ENCODE measurements around the gene PDE4D.

The PDE4D gene

GRCh38 chr5:59149271-59149670, 744.3 kb downstream of the PDE4D start:
- Mint-ChIP-seq H3K4me3 (no peak overlapping the region), H3K9me3 (no peaks in the 10 kb centered on the region), H3K4me1 (peaks cover 3% of the 10 kb centered on the region), H3K36me3 (no peaks in the 10 kb centered on the region), H3K27me3 (no peaks in the 10 kb centered on the region), H3K27ac (no peak overlapping the region)

- Mint-ChIP-seq H3K27me3 (no peaks in the 10 kb centered on the region), H3K9me3 (no peaks in the 10 kb centered on the region), H3K4me3 (no peak overlapping the region)
These were observed 746.8 kb downstream of the PDE4D start for GRCh38 chr5:59146729-59147128.

DNA sequence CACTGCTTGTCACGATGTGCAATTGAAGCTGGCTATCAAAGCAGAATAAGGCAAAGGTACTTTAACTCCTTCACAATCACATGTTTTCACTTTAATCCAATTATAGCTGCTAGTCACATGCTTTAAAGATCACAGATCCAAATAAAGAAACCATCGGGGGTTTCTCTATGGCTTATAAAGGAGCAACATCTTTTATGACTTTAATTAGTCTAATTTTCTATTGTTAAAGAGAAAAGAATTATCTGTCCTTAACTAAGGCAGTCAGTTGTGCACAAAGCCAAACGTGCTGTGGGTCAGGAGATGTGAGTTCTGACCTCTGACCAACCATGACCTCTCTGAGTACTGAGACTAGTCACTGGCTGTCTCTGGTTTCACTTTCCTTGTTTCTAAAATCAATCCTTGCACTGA, 749.6 kb downstream of the PDE4D start:
- H3K9me3 Mint-ChIP-seq: no peaks in the 10 kb centered on the region
- no peak overlapping the region for H3K27ac Mint-ChIP-seq
- H3K4me3 Mint-ChIP-seq: no peak overlapping the region
- H3K4me1 Mint-ChIP-seq: peaks cover 3% of the 10 kb centered on the region
- H3K27me3 Mint-ChIP-seq: no peaks in the 10 kb centered on the region
- no peaks in the 10 kb centered on the region for H3K36me3 Mint-ChIP-seq

More at GRCh38 chr5:59146729-59147128, 746.8 kb downstream of the PDE4D start:
- H3K4me1 Mint-ChIP-seq: peaks cover 3% of the 10 kb centered on the region
- H3K36me3 Mint-ChIP-seq: no peaks in the 10 kb centered on the region
- H3K27ac Mint-ChIP-seq: no peak overlapping the region

DNA sequence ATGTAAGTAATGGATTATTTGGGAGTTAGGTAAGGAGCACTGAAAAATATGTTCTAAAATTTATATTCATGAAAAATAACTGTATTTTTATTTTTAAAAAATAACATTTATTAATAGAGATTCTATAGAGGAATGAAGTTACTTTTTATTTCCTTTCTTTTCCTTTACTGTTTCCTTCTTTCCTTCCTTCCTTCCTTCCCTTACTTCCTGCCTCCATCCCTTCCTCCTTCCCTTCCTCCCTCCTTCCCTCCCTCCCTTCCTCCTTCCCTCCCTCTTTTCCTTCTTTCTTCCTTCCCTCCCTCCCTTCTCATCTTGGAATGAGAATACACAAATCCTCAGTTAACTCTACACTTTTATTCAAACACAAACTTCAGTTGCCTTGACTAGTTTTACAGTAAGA, 750.6 kb downstream of the PDE4D start:
- no peaks in the 10 kb centered on the region for H3K9me3 Mint-ChIP-seq
- H3K27ac Mint-ChIP-seq: peak overlapping the region; percentile 8
- no peak overlapping the region for H3K4me3 Mint-ChIP-seq
- peaks cover 3% of the 10 kb centered on the region for H3K4me1 Mint-ChIP-seq
- H3K27me3 Mint-ChIP-seq: no peaks in the 10 kb centered on the region
- no peaks in the 10 kb centered on the region for H3K36me3 Mint-ChIP-seq

DNA sequence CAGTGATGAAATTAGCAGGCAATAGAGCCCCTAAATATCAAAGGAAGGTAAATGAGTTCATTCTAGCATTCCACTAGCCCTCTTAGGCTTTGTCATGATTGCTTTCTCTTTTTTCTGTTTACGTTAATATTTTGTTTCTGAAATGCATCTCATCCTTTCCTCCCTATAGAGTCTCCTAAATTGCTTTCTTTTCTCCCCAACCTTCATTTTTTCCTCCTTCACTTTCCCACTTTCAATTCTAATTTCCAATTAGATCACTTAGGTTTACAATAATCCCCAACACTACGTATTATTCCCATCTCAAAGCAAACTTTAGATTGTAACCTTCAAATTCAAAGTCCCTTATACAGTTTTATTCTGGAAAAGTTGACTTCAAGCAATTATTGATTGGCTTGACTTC, 751.4 kb downstream of the PDE4D start:
- H3K27me3 Mint-ChIP-seq: no peaks in the 10 kb centered on the region
- H3K27ac Mint-ChIP-seq: no peak overlapping the region
- no peaks in the 10 kb centered on the region for H3K9me3 Mint-ChIP-seq
- no peaks in the 10 kb centered on the region for H3K4me1 Mint-ChIP-seq
- no peaks in the 10 kb centered on the region for H3K36me3 Mint-ChIP-seq
- H3K4me3 Mint-ChIP-seq: no peak overlapping the region

DNA sequence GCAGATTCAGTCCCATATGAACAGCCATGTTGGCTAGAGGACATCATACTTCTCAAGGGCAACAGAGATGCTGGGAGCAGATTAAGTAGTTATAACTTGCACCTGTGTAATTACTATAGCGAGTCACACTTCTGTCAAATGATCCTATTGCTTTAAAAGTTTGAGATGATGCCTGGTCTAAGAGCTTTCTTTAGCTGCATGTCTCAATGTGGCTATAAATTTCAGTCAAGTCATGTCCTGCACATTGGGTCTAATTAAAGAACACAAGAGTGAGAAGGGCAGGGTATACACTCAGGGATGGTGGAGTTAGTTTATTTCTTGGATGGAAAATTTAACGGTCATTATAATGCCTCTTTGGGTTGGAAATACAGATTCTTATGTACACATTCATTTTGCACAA, 753.4 kb downstream of the PDE4D start:
- H3K27ac Mint-ChIP-seq: no peak overlapping the region
- no peak overlapping the region for H3K4me3 Mint-ChIP-seq
- H3K27me3 Mint-ChIP-seq: no peaks in the 10 kb centered on the region
- no peaks in the 10 kb centered on the region for H3K4me1 Mint-ChIP-seq
- no peaks in the 10 kb centered on the region for H3K36me3 Mint-ChIP-seq
- no peaks in the 10 kb centered on the region for H3K9me3 Mint-ChIP-seq

- no peak overlapping the region for H3K27ac Mint-ChIP-seq
- H3K4me1 Mint-ChIP-seq: no peaks in the 10 kb centered on the region
- H3K9me3 Mint-ChIP-seq: no peaks in the 10 kb centered on the region
- no peak overlapping the region for H3K4me3 Mint-ChIP-seq
- no peaks in the 10 kb centered on the region for H3K36me3 Mint-ChIP-seq
- no peaks in the 10 kb centered on the region for H3K27me3 Mint-ChIP-seq
These were observed 753.8 kb downstream of the PDE4D start for GRCh38 chr5:59139695-59140094.

GRCh38 chr5:59138509-59138908, 755.0 kb downstream of the PDE4D start:
- no peak overlapping the region for H3K27ac Mint-ChIP-seq
- H3K4me1 Mint-ChIP-seq: peaks cover 6% of the 10 kb centered on the region
- H3K4me3 Mint-ChIP-seq: no peak overlapping the region
- H3K9me3 Mint-ChIP-seq: no peaks in the 10 kb centered on the region
- H3K36me3 Mint-ChIP-seq: no peaks in the 10 kb centered on the region
- H3K27me3 Mint-ChIP-seq: no peaks in the 10 kb centered on the region

GRCh38 chr5:59137846-59138245, 755.7 kb downstream of the PDE4D start:
- no peaks in the 10 kb centered on the region for H3K27me3 Mint-ChIP-seq
- H3K36me3 Mint-ChIP-seq: no peaks in the 10 kb centered on the region
- H3K27ac Mint-ChIP-seq: no peak overlapping the region
- peaks cover 11% of the 10 kb centered on the region for H3K4me1 Mint-ChIP-seq
- no peak overlapping the region for H3K4me3 Mint-ChIP-seq
- no peaks in the 10 kb centered on the region for H3K9me3 Mint-ChIP-seq

GRCh38 chr5:59136549-59136948, 757.0 kb downstream of the PDE4D start:
- Mint-ChIP-seq H3K4me1 (peaks cover 23% of the 10 kb centered on the region), H3K36me3 (no peaks in the 10 kb centered on the region), H3K9me3 (no peaks in the 10 kb centered on the region), H3K27me3 (no peaks in the 10 kb centered on the region), H3K27ac (no peak overlapping the region), H3K4me3 (no peak overlapping the region)

DNA sequence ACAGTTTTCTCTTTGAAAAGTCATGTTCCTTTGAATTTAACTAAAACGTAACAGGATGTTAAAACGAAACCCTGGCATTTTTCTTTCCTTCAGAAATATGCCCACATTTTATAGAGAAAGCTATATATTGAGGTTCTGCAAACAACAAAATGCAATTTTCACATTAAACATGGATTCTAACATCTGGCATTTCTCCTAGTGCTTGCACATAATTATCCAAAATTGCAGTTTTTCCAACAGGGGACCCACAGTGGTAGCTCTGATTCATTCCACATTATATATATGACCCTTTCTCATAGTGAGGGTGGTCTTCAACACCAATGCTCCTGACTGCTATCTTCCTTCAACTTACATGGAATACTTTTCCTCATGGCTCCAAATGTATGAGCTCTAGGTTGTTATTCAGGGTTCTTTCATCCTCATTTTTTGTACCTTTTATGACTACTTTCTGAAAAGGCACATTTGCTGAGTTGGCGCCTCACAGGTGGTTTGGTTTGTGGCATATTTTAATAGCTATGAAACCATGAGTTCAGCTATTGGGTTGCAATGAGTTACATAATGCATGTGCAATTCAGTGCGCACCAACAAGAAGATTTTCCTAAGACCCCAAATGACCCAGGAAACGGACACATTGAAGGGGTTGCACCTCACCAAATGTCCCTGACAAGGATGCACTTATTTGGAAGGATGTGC, 758.9 kb downstream of the PDE4D start:
- H3K36me3 Mint-ChIP-seq: no peaks in the 10 kb centered on the region
- H3K27ac Mint-ChIP-seq: no peak overlapping the region
- peaks cover 27% of the 10 kb centered on the region for H3K4me1 Mint-ChIP-seq
- H3K27me3 Mint-ChIP-seq: no peaks in the 10 kb centered on the region
- no peak overlapping the region for H3K4me3 Mint-ChIP-seq
- no peaks in the 10 kb centered on the region for H3K9me3 Mint-ChIP-seq

GRCh38 chr5:59133764-59134261, 759.7 kb downstream of the PDE4D start:
- H3K4me1 Mint-ChIP-seq: peaks cover 27% of the 10 kb centered on the region
- no peak overlapping the region for H3K4me3 Mint-ChIP-seq

DNA sequence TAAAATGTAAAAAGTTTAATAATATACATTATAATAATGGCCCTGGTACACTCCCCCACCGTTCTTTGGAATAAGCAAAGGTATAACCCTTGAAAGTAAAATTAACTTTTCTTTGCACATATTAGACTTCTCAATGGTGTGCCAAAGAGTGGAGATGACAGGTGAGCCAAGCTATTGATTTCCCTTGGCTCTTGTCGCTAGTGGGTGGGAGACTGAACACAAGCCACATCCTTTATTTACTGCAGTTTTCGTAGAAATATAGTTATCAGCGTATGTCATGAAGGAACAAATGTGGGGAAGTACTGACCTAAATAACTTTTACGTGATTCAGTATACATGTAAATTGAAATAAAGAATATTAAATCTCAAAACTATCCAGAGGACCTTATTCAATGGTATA, 761.4 kb downstream of the PDE4D start:
- H3K4me3 Mint-ChIP-seq: no peak overlapping the region
- H3K9me3 Mint-ChIP-seq: no peaks in the 10 kb centered on the region

More at GRCh38 chr5:59133764-59134261, 759.7 kb downstream of the PDE4D start:
- no peak overlapping the region for H3K27ac Mint-ChIP-seq
- no peaks in the 10 kb centered on the region for H3K27me3 Mint-ChIP-seq
- H3K36me3 Mint-ChIP-seq: no peaks in the 10 kb centered on the region
- H3K9me3 Mint-ChIP-seq: no peaks in the 10 kb centered on the region

DNA sequence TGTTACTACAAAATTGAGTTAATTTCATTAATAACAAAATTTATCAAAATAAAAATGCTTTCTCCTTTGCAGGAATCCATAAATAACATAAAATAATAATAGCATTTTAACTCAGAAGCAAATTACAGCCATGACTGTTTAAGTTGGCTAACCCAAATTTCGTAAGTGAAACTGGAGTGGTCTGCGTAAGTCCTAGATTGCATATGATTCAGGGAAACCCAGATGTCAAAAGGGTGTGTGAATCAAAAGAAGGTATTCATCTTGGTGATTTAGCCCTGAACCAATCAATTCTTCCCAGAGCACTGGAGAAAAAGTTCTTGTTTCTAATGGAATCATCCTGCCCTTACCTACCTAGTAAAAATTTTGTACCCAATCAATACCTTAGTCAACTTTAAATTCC, 763.1 kb downstream of the PDE4D start:
- H3K27ac Mint-ChIP-seq: no peak overlapping the region

More for the DNA sequence above, 761.4 kb downstream of the PDE4D start:
- H3K27ac Mint-ChIP-seq: no peak overlapping the region
- no peaks in the 10 kb centered on the region for H3K36me3 Mint-ChIP-seq
- no peaks in the 10 kb centered on the region for H3K27me3 Mint-ChIP-seq
- peaks cover 27% of the 10 kb centered on the region for H3K4me1 Mint-ChIP-seq

DNA sequence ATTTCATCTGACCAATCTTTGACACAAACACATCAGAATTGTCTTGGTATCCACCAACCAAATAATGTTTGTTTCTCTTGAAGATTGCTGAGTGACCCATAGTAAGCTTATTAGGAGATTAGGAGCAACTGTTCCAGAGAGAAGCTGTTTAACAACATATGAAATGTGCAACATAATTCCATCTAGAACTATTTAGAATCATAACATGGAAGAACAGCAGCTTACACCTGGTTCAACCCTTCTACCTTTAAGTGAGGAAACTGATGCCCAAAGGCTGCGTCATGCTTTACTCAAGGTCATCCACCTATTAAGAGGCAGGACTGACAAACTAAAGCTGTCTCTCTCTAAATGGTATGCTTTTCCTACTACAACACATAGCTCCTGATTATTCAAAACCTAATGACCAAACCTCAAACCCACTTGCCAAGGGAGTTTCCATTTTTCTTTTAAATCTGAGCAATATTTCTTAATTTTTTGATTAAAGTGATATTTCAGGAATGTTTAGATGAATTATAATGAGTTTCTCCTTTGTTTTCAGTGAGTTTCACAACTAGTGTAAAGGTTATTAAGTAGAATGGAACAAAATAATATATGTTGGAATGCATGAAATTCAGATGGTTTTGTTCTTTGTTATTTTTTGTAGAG, 764.8 kb downstream of the PDE4D start:
- peak overlapping the region; percentile 1 for H3K27ac Mint-ChIP-seq
- no peaks in the 10 kb centered on the region for H3K9me3 Mint-ChIP-seq
- no peaks in the 10 kb centered on the region for H3K27me3 Mint-ChIP-seq
- H3K4me3 Mint-ChIP-seq: no peak overlapping the region
- H3K36me3 Mint-ChIP-seq: no peaks in the 10 kb centered on the region
- H3K4me1 Mint-ChIP-seq: peaks cover 24% of the 10 kb centered on the region

More for the DNA sequence above, 763.1 kb downstream of the PDE4D start:
- Mint-ChIP-seq H3K4me1 (peaks cover 27% of the 10 kb centered on the region), H3K36me3 (no peaks in the 10 kb centered on the region), H3K9me3 (no peaks in the 10 kb centered on the region), H3K4me3 (no peak overlapping the region), H3K27me3 (no peaks in the 10 kb centered on the region)

DNA sequence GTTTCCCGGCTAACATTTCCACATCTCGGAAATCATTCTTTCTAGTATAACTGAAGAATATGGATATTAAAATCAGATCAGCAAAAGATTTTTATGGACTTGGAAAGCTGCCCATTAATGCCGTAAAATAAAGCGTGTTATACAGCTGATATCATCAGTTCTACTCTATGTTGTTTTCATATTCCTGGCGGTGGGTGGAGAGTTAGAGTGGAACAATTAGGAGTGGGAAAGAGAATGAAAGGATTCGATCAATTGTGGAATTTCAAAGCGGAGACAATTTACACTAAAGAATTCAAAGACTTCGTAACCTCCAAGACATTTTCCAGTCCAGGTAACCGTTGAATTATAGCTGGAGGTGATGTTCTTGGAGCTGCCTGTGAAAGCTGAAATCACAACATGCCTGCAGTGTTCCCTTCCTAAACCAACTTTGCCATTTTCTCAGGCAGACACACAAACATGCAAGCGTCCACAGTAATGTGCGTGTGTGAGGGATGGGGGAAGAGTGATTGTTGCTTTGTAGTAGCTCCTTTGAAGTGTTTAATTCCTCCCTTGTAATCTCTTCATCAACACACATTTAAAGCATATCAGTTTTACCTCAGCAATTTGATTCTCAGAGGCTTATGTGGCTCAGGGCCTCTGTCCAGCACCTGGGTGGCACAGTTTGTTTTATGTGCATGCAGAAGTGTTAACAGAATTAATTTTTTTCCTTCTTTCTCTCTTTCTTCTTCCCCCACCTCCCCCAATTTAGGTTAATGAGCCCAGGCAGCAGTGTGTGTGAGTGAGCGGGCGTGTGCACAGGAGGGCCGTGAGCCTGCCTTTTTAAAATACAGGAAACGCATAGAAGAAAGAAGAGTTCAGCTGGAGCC, 766.6 kb downstream of the PDE4D start:
- Mint-ChIP-seq H3K4me3 (no peak overlapping the region), H3K27ac (no peak overlapping the region), H3K4me1 (peaks cover 7% of the 10 kb centered on the region), H3K9me3 (no peaks in the 10 kb centered on the region), H3K36me3 (no peaks in the 10 kb centered on the region), H3K27me3 (no peaks in the 10 kb centered on the region)

Data from activated naive CD4-positive, alpha-beta T cell treated with anti-CD3 and anti-CD28 coated beads, Interleukin-2, amount 50 U/mL, for 24 hours (primary cell).